ENCODE results near the gene FYN.

- TF ChIP-seq CTCF (conservative IDR thresholded peaks at IDR 0.05) (no peak), ZFX (IDR thresholded peaks at IDR 0.05) (no peak)
These were observed 214.6 kb downstream of the FYN start for GRCh38 chr6:111658462-111659154.

Data from C4-2B (cell line).